ENCODE data around the gene LSM14A.

The LSM14A gene

DNA sequence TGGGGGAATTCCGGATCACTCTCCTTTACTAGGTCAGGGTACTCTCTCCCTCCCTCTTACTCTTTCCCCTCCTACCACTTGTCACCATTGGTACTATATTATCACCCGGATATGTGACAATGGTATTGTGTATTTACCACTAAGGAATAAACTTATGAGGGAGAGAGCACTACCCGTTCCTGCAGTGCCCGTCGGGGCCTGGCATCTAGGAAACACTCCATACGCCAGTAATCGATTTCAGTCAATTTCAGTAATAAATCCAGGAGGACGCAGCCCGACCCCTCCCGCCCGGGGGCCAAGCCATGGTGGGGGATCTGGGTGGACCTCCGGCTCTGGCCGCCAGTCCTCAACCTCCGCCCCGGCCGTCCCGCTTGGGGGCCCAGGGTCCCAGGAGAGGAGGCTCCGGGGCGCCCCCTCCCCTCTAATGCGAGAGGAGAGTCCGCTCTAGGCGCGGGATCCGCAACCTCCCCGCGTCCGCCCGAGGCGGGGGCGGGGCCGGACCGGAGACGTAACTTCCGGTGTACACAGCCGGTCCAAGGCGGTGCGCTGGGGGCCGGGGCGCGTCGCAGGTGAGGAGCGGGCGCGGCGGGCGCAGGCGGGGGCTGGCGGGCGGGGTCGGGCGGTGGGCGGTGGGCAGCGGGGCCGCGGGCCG lies 81.9 kb downstream of the LSM14A start, which contains the start of gene GARRE1 (continued):
- TF ChIP-seq PATZ1 (tag by site-specific recombination; IDR thresholded peaks at IDR 0.05) (peak; percentile 99), ZNF521 (tag by site-specific recombination; IDR thresholded peaks at IDR 0.05) (no peak), ZNF629 (tag by site-specific recombination; IDR thresholded peaks at IDR 0.05) (peak; percentile 84), ZNF510 (tag by site-specific recombination; IDR thresholded peaks at IDR 0.05; ENCODE audit: insufficient replicate concordance) (no peak), ZNF585B (tag by site-specific recombination; IDR thresholded peaks at IDR 0.05) (no peak; the same call in 1 of the 2 replicates), ZNF561 (tag by site-specific recombination; IDR thresholded peaks at IDR 0.05; ENCODE audit: borderline replicate concordance) (peak; percentile 96), ZNF488 (tag by site-specific recombination; IDR thresholded peaks at IDR 0.05) (no peak), SCRT2 (tag by site-specific recombination; IDR thresholded peaks at IDR 0.05) (no peak), ZNF184 (tag by site-specific recombination; IDR thresholded peaks at IDR 0.05) (no peak), SETDB1 (IDR thresholded peaks at IDR 0.05; ENCODE audit: insufficient read length, low read length) (no peak), ZNF341 (tag by site-specific recombination; IDR thresholded peaks at IDR 0.05; ENCODE audit: low read depth) (peak; percentile 61; the same call in 1 of the 2 replicates), ZNF211 (tag by site-specific recombination; IDR thresholded peaks at IDR 0.05; ENCODE audit: low read depth) (no peak), BCL6B (tag by site-specific recombination; IDR thresholded peaks at IDR 0.05) (no peak), ZNF48 (tag by site-specific recombination; IDR thresholded peaks at IDR 0.05) (no peak), ZNF560 (tag by site-specific recombination; IDR thresholded peaks at IDR 0.05; ENCODE audit: borderline replicate concordance) (no peak), HOXD13 (CRISPR knock-in tag; IDR thresholded peaks at IDR 0.05; ENCODE audit: borderline replicate concordance) (no peak), ZNF654 (tag by site-specific recombination; IDR thresholded peaks at IDR 0.05; ENCODE audit: low read depth) (no peak), ZNF354C (tag by site-specific recombination; IDR thresholded peaks at IDR 0.05; ENCODE audit: borderline replicate concordance, low read depth) (no peak), SP7 (tag by site-specific recombination; IDR thresholded peaks at IDR 0.05) (peak; percentile 93), ZNF140 (tag by site-specific recombination; IDR thresholded peaks at IDR 0.05) (no peak), ZNF571 (tag by site-specific recombination; IDR thresholded peaks at IDR 0.05) (no peak), IKZF3 (tag by site-specific recombination; IDR thresholded peaks at IDR 0.05) (0 out of 2 replicates have a peak, but pooled peaks have one; percentile 12), ZNF223 (tag by site-specific recombination; IDR thresholded peaks at IDR 0.05) (no peak)
- TF ChIP-seq, protein P1, sequence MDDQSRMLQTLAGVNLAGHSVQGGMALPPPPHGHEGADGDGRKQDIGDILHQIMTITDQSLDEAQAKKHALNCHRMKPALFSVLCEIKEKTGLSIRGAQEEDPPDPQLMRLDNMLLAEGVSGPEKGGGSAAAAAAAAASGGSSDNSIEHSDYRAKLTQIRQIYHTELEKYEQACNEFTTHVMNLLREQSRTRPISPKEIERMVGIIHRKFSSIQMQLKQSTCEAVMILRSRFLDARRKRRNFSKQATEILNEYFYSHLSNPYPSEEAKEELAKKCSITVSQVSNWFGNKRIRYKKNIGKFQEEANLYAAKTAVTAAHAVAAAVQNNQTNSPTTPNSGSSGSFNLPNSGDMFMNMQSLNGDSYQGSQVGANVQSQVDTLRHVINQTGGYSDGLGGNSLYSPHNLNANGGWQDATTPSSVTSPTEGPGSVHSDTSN (CRISPR knock-in tag; IDR thresholded peaks at IDR 0.05): no peak
- TF ChIP-seq, protein P2, sequence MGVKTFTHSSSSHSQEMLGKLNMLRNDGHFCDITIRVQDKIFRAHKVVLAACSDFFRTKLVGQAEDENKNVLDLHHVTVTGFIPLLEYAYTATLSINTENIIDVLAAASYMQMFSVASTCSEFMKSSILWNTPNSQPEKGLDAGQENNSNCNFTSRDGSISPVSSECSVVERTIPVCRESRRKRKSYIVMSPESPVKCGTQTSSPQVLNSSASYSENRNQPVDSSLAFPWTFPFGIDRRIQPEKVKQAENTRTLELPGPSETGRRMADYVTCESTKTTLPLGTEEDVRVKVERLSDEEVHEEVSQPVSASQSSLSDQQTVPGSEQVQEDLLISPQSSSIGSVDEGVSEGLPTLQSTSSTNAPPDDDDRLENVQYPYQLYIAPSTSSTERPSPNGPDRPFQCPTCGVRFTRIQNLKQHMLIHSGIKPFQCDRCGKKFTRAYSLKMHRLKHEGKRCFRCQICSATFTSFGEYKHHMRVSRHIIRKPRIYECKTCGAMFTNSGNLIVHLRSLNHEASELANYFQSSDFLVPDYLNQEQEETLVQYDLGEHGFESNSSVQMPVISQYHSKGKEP (tag by site-specific recombination; IDR thresholded peaks at IDR 0.05): peak; percentile 52; the same call in 1 of the 2 replicates
- TF ChIP-seq, protein P3, sequence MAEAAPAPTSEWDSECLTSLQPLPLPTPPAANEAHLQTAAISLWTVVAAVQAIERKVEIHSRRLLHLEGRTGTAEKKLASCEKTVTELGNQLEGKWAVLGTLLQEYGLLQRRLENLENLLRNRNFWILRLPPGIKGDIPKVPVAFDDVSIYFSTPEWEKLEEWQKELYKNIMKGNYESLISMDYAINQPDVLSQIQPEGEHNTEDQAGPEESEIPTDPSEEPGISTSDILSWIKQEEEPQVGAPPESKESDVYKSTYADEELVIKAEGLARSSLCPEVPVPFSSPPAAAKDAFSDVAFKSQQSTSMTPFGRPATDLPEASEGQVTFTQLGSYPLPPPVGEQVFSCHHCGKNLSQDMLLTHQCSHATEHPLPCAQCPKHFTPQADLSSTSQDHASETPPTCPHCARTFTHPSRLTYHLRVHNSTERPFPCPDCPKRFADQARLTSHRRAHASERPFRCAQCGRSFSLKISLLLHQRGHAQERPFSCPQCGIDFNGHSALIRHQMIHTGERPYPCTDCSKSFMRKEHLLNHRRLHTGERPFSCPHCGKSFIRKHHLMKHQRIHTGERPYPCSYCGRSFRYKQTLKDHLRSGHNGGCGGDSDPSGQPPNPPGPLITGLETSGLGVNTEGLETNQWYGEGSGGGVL (tag by site-specific recombination; IDR thresholded peaks at IDR 0.05): peak; percentile 66
- TF ChIP-seq, protein P4, sequence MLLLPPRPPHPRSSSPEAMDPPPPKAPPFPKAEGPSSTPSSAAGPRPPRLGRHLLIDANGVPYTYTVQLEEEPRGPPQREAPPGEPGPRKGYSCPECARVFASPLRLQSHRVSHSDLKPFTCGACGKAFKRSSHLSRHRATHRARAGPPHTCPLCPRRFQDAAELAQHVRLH (tag by site-specific recombination; IDR thresholded peaks at IDR 0.05): peak; percentile 81
- TF ChIP-seq, protein P5, sequence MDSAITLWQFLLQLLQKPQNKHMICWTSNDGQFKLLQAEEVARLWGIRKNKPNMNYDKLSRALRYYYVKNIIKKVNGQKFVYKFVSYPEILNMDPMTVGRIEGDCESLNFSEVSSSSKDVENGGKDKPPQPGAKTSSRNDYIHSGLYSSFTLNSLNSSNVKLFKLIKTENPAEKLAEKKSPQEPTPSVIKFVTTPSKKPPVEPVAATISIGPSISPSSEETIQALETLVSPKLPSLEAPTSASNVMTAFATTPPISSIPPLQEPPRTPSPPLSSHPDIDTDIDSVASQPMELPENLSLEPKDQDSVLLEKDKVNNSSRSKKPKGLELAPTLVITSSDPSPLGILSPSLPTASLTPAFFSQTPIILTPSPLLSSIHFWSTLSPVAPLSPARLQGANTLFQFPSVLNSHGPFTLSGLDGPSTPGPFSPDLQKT (IDR thresholded peaks at IDR 0.05; ENCODE audit: borderline replicate concordance, low read depth, low read length): no peak
